Fibroblast of the aortic adventitia (primary cell): Measurements from ENCODE around the gene ALG12. TPM values are rescaled to one million over a fixed set of nuclear protein-coding genes. Genes with fewer than 3 reads are reported as not detected.

Source experiments
- DNase-seq: peaks from one replicate; pipeline ENCODE4 v3.0.0-alpha.2; 2010; ENCODE audit warnings: low read depth
- H3K4me3 ChIP-seq: 2 replicates; pipeline ENCODE4 v1.5.1; 2011; ENCODE audit warnings: low read depth, mild to moderate bottlenecking, control low read depth, low read length, moderate library complexity
- CTCF ChIP-seq: IDR thresholded peaks from 2 replicates; pipeline ENCODE4 v1.5.1; 2011; ENCODE audit warnings: mild to moderate bottlenecking, low read length, control low read depth, inconsistent platforms; ENCODE audit not compliant: insufficient read depth
- total RNA-seq: library from RNA; depleted of rRNA; stranded (reverse); fragments of >200 nt; gene quantifications from 2 replicates; pipeline ENCODE4 v1.2.3, GENCODE V29; 2012; ENCODE audit warnings: low replicate concordance

Gene ALG12
- total RNA-seq, result 8.3 and 19.9 TPM in 2 replicates

GRCh38 chr22:49917974-49918910, at the start of gene ALG12, which contains the start of gene CRELD2:
ALG12 (minus strand) TSS chr22:49918438; CDS start chr22:49913765, 4,673 bp downstream.
CRELD2 (plus strand) TSS chr22:49918634; CDS start chr22:49918770, 136 bp downstream.
- peak; percentile 94 for DNase-seq
- no peak for TF ChIP-seq CTCF
- H3K4me3 ChIP-seq, result peak within 1 kb of the TSS; percentile 92

GRCh38 chr22:49967706-49968208, 49.5 kb upstream of the ALG12 start:
- no peak for TF ChIP-seq CTCF
- peak overlapping the region; percentile 40 for H3K4me3 ChIP-seq
- DNase-seq, result peak; percentile 52

GRCh38 chr22:49966774-49967705, 48.8 kb upstream of the ALG12 start:
- DNase-seq, result peak; percentile 30
- peak overlapping the region; percentile 40 for H3K4me3 ChIP-seq
- no peak for TF ChIP-seq CTCF

- no peak for DNase-seq
- TF ChIP-seq CTCF, result no peak
- H3K4me3 ChIP-seq, result no peak overlapping the region
Observed at GRCh38 chr22:49966041-49966773, 48.0 kb upstream of the ALG12 start.

GRCh38 chr22:49965091-49966040, 47.1 kb upstream of the ALG12 start:
- no peak for DNase-seq
- no peak for TF ChIP-seq CTCF
- H3K4me3 ChIP-seq, result no peak overlapping the region
